Amniotic epithelial cell (primary cell): ENCODE data around the gene ATRIP.
"Not testable (repeated sequence)": the region's sequence is repeated elsewhere in the genome, so short reads cannot be mapped to it uniquely, and the experiment has no call there.

Source experiments
- DNase-seq: peaks from one replicate; pipeline ENCODE4 v3.0.0-alpha.2; 2010; ENCODE audit warnings: low read depth

ATRIP gene

GRCh38 chr3:48469046-48469915, 22.7 kb downstream of the ATRIP start:
- DNase-seq: no peak

- no peak for DNase-seq
Observed at GRCh38 chr3:48470286-48470685, 23.7 kb downstream of the ATRIP start.

- DNase-seq: no peak
Observed at GRCh38 chr3:48472673-48472922, 26.1 kb downstream of the ATRIP start.

- peak; percentile 90 for DNase-seq
Observed at GRCh38 chr3:48472923-48473616, 26.5 kb downstream of the ATRIP start.

- DNase-seq: no peak
Observed at GRCh38 chr3:48473617-48473952, 27.0 kb downstream of the ATRIP start.

DNA sequence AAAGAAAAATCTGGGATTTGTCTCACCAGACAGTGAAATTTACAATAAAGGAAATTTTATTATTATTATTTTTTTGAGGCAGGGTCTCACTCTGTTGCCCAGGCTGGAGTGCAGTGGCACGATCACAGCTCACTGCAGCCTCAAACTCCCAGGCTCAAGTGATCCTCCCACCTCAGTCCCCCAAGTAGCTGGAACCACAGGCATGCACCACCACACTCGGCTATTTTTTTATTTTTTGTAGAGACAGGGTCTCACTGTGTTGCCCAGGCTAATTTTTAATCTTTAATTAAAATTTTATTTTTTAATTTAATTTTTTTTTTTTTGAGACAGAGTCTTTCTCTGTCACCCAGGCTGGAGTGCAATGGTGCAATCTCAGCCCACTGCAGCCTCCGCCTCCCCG, 27.5 kb downstream of the ATRIP start:
- not testable (repeated sequence) for DNase-seq

GRCh38 chr3:48474619-48475018, 28.1 kb downstream of the ATRIP start:
- DNase-seq: no peak

GRCh38 chr3:48475188-48475587, 28.7 kb downstream of the ATRIP start:
- no peak for DNase-seq

GRCh38 chr3:48476426-48477053, 30.0 kb downstream of the ATRIP start:
- no peak for DNase-seq

- no peak for DNase-seq
Observed at GRCh38 chr3:48477959-48478520, 31.5 kb downstream of the ATRIP start.

- no peak for DNase-seq
Observed at GRCh38 chr3:48478626-48479555, 32.4 kb downstream of the ATRIP start.

DNA sequence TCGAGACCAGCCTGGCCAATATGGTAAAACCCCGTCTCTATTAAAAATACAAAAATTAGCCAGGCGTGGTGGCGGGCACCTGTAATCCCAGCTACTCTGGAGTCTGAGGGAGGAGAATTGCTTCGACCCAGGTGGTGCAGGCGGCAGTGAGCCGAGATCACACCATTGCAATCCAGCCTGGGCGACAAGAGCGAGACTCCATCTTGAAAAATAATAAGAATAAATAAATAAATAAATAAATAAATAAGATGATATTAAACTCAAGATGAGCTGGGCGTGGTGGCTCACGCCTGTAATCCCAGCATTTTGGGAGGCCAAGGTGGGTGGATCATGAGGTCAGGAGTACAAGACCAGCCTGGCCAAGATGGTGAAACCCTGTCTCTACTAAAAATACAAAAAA, 34.4 kb downstream of the ATRIP start:
- not testable (repeated sequence) for DNase-seq

DNA sequence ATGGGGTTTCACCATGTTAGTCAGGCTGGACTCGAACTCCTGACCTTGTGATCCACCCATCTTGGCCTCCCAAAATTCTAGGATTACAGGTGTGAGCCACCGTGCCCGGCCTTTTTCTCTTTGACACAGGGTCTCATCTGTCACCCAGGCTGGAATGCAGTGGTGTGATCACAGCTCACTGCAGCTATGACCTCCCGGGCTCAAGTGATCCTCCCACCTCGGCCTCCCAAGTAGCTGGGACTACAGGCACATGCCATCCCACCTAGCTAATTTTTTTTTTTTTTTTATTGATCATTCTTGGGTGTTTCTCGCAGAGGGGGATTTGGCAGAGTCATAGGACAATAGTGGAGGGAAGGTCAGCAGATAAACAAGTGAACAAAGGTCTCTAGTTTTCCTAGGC, 36.3 kb downstream of the ATRIP start:
- not testable (repeated sequence) for DNase-seq

DNA sequence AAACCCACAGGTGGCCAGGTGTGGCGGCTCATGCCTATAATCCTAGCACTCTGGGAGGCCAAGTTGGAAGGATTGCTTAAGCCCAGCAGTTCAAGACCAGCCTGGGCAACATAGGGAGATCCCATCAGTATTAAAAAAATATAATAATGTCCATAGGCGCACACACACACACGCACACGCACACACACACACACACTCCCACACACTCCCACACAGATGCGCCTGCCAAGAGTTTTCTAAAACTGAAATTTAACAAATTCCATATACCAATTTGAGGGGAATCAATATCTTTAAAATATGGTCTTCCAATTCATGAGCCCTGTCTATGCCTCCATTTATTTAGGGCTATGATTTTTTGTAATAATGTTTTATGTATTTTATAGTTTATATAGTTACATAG, 40.4 kb downstream of the ATRIP start:
- DNase-seq: no peak

- peak; percentile 95 for DNase-seq
Observed at GRCh38 chr3:48492461-48493202, 46.1 kb downstream of the ATRIP start.

- DNase-seq: no peak
Observed at GRCh38 chr3:48493203-48493501, 46.6 kb downstream of the ATRIP start.

- no peak for DNase-seq
Observed at GRCh38 chr3:48500656-48501055, 54.1 kb downstream of the ATRIP start.

DNA sequence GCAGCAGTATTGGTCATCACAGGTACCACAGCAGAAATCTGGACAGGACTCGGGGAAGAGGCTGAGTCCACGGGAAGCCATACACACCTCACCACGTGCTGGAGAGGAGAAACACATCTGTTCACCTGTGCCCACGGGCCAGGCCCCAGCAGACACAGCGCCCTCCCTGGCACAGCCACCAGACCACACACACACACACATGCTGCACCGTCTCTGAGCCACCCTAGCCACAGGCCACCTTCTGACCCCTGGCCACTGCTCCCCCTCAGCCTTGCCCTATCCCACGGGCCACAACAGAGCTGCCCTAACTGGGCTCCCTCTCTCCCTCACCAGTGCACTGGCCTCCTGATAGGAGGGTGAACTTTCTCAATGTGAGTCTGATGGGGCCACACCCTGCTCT, 54.7 kb downstream of the ATRIP start:
- no peak for DNase-seq

DNA sequence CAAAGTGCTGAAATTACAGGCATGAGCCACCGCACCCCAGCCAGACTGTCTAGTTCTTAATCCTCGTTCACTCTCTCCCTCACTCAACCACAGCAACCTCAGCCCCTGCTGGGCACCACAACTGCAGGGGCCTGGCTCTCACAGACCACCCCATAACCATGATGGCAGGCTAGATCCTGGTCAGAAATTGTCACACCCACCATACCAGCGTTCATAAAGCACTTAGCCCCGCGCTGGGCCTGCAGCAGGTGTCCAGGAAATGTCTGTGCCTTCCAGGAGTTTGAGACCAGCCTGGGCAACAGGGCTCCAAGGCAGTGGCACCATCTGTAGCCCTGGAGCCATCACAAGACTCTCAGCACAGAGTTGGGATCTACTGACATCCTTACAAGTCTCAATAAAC, 55.6 kb downstream of the ATRIP start:
- DNase-seq: no peak

GRCh38 chr3:48502728-48503168, 56.2 kb downstream of the ATRIP start:
- DNase-seq: no peak

- DNase-seq: peak; percentile 61
Observed at GRCh38 chr3:48503401-48504050, 57.0 kb downstream of the ATRIP start.
